WTC11 (cell line): ENCODE data around the gene DDOST. TPM values are rescaled to one million over a fixed set of nuclear protein-coding genes. Genes with fewer than 3 reads are reported as not detected.
A peak's percentile ranks its signal among the peaks of the same experiment; 100 is the strongest.

Experiments used
- ATAC-seq: fragments of 200-7000 bp; cut with Tn5 transposase; 2 replicates; pipeline ENCODE4 v1.10.0; 2021; ENCODE audit warnings: mild to moderate bottlenecking, moderate library complexity
- Bru-seq: library from RNA; stranded (reverse); fragments of 400-500 nt; gene quantifications from one replicate; lab custom pipeline; 2021; lab: Mats Ljungman, UMichigan
- CTCF ChIA-PET: fragments of 300-600 bp; sonication (Branson Sonifier 250); formaldehyde crosslinking; loops from one replicate; lab custom pipeline; 2021; ENCODE audit warnings: antibody characterized with exemption; lab: Charles Lee
- POLR2A ChIA-PET: fragments of 350-600 bp; sonication (Branson Sonifier 250); formaldehyde crosslinking; loops from one replicate; lab custom pipeline; 2021; ENCODE audit warnings: antibody characterized with exemption; lab: Charles Lee
- DNase-seq: peaks from one replicate; pipeline ENCODE4 v3.0.0; 2021; ENCODE audit warnings: low spot score
- H3K27ac Mint-ChIP-seq: 2 replicates; pipeline ENCODE4 v1.8.0; 2021; ENCODE audit warnings: mixed read lengths
- H3K27me3 Mint-ChIP-seq: 2 replicates; pipeline ENCODE4 v1.8.0; 2021; ENCODE audit warnings: low read depth, mild to moderate bottlenecking, moderate library complexity, mixed read lengths
- H3K36me3 Mint-ChIP-seq: 2 replicates; pipeline ENCODE4 v1.8.0; 2021; ENCODE audit warnings: mixed read lengths
- H3K4me1 Mint-ChIP-seq: 2 replicates; pipeline ENCODE4 v1.8.0; 2022; ENCODE audit warnings: mixed read lengths
- H3K4me3 Mint-ChIP-seq: 2 replicates; pipeline ENCODE4 v1.8.0; 2021; ENCODE audit warnings: mild to moderate bottlenecking, moderate library complexity, mixed read lengths
- H3K9me3 Mint-ChIP-seq: 2 replicates; pipeline ENCODE4 v1.8.0; 2021; ENCODE audit warnings: mixed read lengths
- ATF1 ChIP-seq: sonication (generic); formaldehyde crosslinking; IDR thresholded peaks from 2 replicates; pipeline ENCODE4 v1.8.1; 2023; ENCODE audit warnings: mild to moderate bottlenecking, moderate library complexity, missing genetic modification reagents
- CBFB ChIP-seq: sonication (generic); formaldehyde crosslinking; IDR thresholded peaks from 2 replicates; pipeline ENCODE4 v1.8.1; 2022; ENCODE audit warnings: mild to moderate bottlenecking, low read depth, missing genetic modification reagents
- ESRRA ChIP-seq: sonication (generic); formaldehyde crosslinking; IDR thresholded peaks from 2 replicates; pipeline ENCODE4 v1.8.1; 2022; ENCODE audit warnings: mild to moderate bottlenecking, missing genetic modification reagents, borderline replicate concordance
- ETV6 ChIP-seq: sonication (generic); formaldehyde crosslinking; IDR thresholded peaks from 2 replicates; pipeline ENCODE4 v1.8.1; 2022; ENCODE audit warnings: mild to moderate bottlenecking, missing genetic modification reagents
- FOXJ3 ChIP-seq: sonication (generic); formaldehyde crosslinking; IDR thresholded peaks from 2 replicates; pipeline ENCODE4 v1.9.0; 2021; ENCODE audit warnings: missing genetic modification reagents, mild to moderate bottlenecking, borderline replicate concordance
- GABPB1 ChIP-seq: sonication (generic); formaldehyde crosslinking; IDR thresholded peaks from 2 replicates; pipeline ENCODE4 v1.8.1; 2023; ENCODE audit warnings: mild to moderate bottlenecking, missing genetic modification reagents
- KAT7 ChIP-seq: sonication (generic); formaldehyde crosslinking; IDR thresholded peaks from 2 replicates; pipeline ENCODE4 v1.8.1; 2023; ENCODE audit warnings: missing genetic modification reagents, mild to moderate bottlenecking, borderline replicate concordance
- MXD4 ChIP-seq: fragments of 250-450 bp; sonication (Bioruptor Pico); IDR thresholded peaks from 2 replicates; pipeline ENCODE4 v1.8.0; 2021; ENCODE audit warnings: mild to moderate bottlenecking, moderate library complexity, borderline replicate concordance
- MYBL2 ChIP-seq: sonication (generic); formaldehyde crosslinking; IDR thresholded peaks from 2 replicates; pipeline ENCODE4 v1.8.1; 2023; ENCODE audit warnings: mild to moderate bottlenecking, moderate library complexity, missing genetic modification reagents
- NFYB ChIP-seq: sonication (generic); formaldehyde crosslinking; conservative IDR thresholded peaks from 2 replicates; pipeline ENCODE4 v1.8.0; 2022; ENCODE audit warnings: low read depth, missing genetic modification reagents
- NR2C2 ChIP-seq: sonication (generic); formaldehyde crosslinking; IDR thresholded peaks from 2 replicates; pipeline ENCODE4 v1.8.0; 2022; ENCODE audit warnings: mild to moderate bottlenecking, missing genetic modification reagents
- PRDM15 ChIP-seq: sonication (generic); formaldehyde crosslinking; IDR thresholded peaks from 2 replicates; pipeline ENCODE4 v1.8.0; 2022; ENCODE audit warnings: missing genetic modification reagents
- SMAD4 ChIP-seq: sonication (generic); formaldehyde crosslinking; IDR thresholded peaks from 2 replicates; pipeline ENCODE4 v1.8.0; 2022; ENCODE audit warnings: mild to moderate bottlenecking, missing genetic modification reagents
- TEAD1 ChIP-seq: sonication (generic); formaldehyde crosslinking; IDR thresholded peaks from 2 replicates; pipeline ENCODE4 v1.8.0; 2022; ENCODE audit warnings: mild to moderate bottlenecking, missing genetic modification reagents
- USF1 ChIP-seq: sonication (generic); formaldehyde crosslinking; IDR thresholded peaks from 2 replicates; pipeline ENCODE4 v1.8.0; 2022; ENCODE audit warnings: mild to moderate bottlenecking, missing genetic modification reagents
- ZBTB21 ChIP-seq: sonication (generic); formaldehyde crosslinking; IDR thresholded peaks from 2 replicates; pipeline ENCODE4 v1.8.1; 2023; ENCODE audit warnings: mild to moderate bottlenecking, missing genetic modification reagents, borderline replicate concordance
- ZNF138 ChIP-seq: sonication (generic); formaldehyde crosslinking; conservative IDR thresholded peaks from 2 replicates; pipeline ENCODE4 v1.8.1; 2022; ENCODE audit warnings: mild to moderate bottlenecking, moderate library complexity, missing genetic modification reagents
- ZNF263 ChIP-seq: sonication (generic); formaldehyde crosslinking; IDR thresholded peaks from 2 replicates; pipeline ENCODE4 v1.8.1; 2022; ENCODE audit warnings: low read depth, mild to moderate bottlenecking, moderate library complexity, missing genetic modification reagents
- ZNF281 ChIP-seq: sonication (generic); formaldehyde crosslinking; IDR thresholded peaks from 2 replicates; pipeline ENCODE4 v1.8.0; 2023; ENCODE audit warnings: mild to moderate bottlenecking, missing genetic modification reagents
- ZNF396 ChIP-seq: fragments of 250-450 bp; sonication (Bioruptor Pico); IDR thresholded peaks from 2 replicates; pipeline ENCODE4 v1.8.0; 2021; ENCODE audit warnings: mild to moderate bottlenecking, moderate library complexity, borderline replicate concordance
- long read RNA-seq, 3 experiments: library from RNA in 1 of 3; library from capped mRNA in 1 of 3; library from polyadenylated mRNA in 1 of 3; unstranded in 2 of 3; stranded (forward) in 1 of 3; transcript quantifications; one replicate each; pipeline ENCODE4 v2.0.0, GENCODE V29; 2021
- total RNA-seq: library from RNA; stranded (reverse); gene quantifications from 3 replicates; pipeline ENCODE4 v1.2.3, GENCODE V29; 2021
- TF ChIP-seq, protein P1 (sequence below): fragments of 250-450 bp; sonication (Bioruptor Pico); IDR thresholded peaks from 2 replicates; pipeline ENCODE4 v1.9.0; 2021; ENCODE audit warnings: mild to moderate bottlenecking
- TF ChIP-seq, protein P2 (sequence below): sonication (generic); formaldehyde crosslinking; IDR thresholded peaks from 2 replicates; pipeline ENCODE4 v1.8.1; 2023; ENCODE audit warnings: mild to moderate bottlenecking, moderate library complexity, missing genetic modification reagents
- TF ChIP-seq, protein P3 (sequence below): sonication (generic); formaldehyde crosslinking; IDR thresholded peaks from 2 replicates; pipeline ENCODE4 v1.8.1; 2023; ENCODE audit warnings: mild to moderate bottlenecking, missing genetic modification reagents, moderate library complexity

DDOST gene
- total RNA-seq (299 to 306 TPM (median 300 TPM) in 3 replicates), Bru-seq, nascent RNA (percentile 95 among the genes with signal in this experiment)
- long read RNA-seq, experiment 1, transcript DDOST-202 (11 exons, 2,126 nt) = major isoform, 1,583 of 1,668 reads
- long read RNA-seq, experiment 1, partial matches to known transcripts = 34 of 1,668 reads
- long read RNA-seq, experiment 1, other reads (novel, unspliced or antisense) = 50 of 1,668 reads
- long read RNA-seq, experiment 2, transcript DDOST-202 (11 exons, 2,126 nt) = major isoform, 262 of 411 reads
- long read RNA-seq, experiment 2, partial matches to known transcripts = 72 of 411 reads
- long read RNA-seq, experiment 2, other reads (novel, unspliced or antisense) = 77 of 411 reads
- long read RNA-seq, experiment 3, transcript DDOST-202 (11 exons, 2,126 nt) = major isoform, 724 of 795 reads
- long read RNA-seq, experiment 3, partial matches to known transcripts = 12 of 795 reads
- long read RNA-seq, experiment 3, other reads (novel, unspliced or antisense) = 58 of 795 reads

GRCh38 chr1:20661207-20662109 is at the start of gene DDOST:
Gene DDOST, minus strand, starts transcription at chr1:20661369. Its CDS starts 19 bp downstream, at chr1:20661350.
- CTCF ChIA-PET = interaction anchor here (0.6 to 2.5 kb wide), 19 partner anchors 14 to 534 kb away, joined by 3 to 25 read pairs (median 4); partner anchors contain the start of genes FAM43B, HP1BP3, KIF17 and MUL1
- DNase-seq = peak; percentile 96
- peaks cover 22% of the 10 kb centered on the region for H3K4me1 Mint-ChIP-seq
- peak within 1 kb of the TSS; percentile 99 for H3K4me3 Mint-ChIP-seq
- H3K36me3 Mint-ChIP-seq = peaks cover 23% of the 10 kb centered on the region
- H3K27me3 Mint-ChIP-seq = no peaks in the 10 kb centered on the region
- POLR2A ChIA-PET = interaction anchor here (0.5 to 1.3 kb wide), 5 partner anchors 27 to 128 kb away, joined by 3 to 5 read pairs (median 4); partner anchors contain the start of genes FAM43B and HP1BP3
- no peaks in the 10 kb centered on the region for H3K9me3 Mint-ChIP-seq
- H3K27ac Mint-ChIP-seq = peak within 1 kb of the TSS; percentile 98
- peak; percentile 98 for ATAC-seq
- no peak for TF ChIP-seq ZNF281
- peak; percentile 70 for TF ChIP-seq ETV6 (CRISPR knock-in tag)
- no peak for TF ChIP-seq KAT7
- TF ChIP-seq CBFB = peak; percentile 32; the same call in 1 of the 2 replicates
- TF ChIP-seq ATF1 (CRISPR knock-in tag) = no peak
- TF ChIP-seq, protein P1, sequence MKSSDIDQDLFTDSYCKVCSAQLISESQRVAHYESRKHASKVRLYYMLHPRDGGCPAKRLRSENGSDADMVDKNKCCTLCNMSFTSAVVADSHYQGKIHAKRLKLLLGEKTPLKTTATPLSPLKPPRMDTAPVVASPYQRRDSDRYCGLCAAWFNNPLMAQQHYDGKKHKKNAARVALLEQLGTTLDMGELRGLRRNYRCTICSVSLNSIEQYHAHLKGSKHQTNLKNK (CRISPR knock-in tag) = no peak
- TF ChIP-seq PRDM15 (CRISPR knock-in tag) = 0 out of 2 replicates have a peak, but pooled peaks have one; percentile 27
- TF ChIP-seq USF1 (CRISPR knock-in tag) = no peak
- peak; percentile 83 for TF ChIP-seq GABPB1 (CRISPR knock-in tag)
- TF ChIP-seq, protein P2, sequence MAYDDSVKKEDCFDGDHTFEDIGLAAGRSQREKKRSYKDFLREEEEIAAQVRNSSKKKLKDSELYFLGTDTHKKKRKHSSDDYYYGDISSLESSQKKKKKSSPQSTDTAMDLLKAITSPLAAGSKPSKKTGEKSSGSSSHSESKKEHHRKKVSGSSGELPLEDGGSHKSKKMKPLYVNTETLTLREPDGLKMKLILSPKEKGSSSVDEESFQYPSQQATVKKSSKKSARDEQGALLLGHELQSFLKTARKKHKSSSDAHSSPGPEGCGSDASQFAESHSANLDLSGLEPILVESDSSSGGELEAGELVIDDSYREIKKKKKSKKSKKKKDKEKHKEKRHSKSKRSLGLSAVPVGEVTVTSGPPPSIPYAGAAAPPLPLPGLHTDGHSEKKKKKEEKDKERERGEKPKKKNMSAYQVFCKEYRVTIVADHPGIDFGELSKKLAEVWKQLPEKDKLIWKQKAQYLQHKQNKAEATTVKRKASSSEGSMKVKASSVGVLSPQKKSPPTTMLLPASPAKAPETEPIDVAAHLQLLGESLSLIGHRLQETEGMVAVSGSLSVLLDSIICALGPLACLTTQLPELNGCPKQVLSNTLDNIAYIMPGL = peak; percentile 78; the same call in 1 of the 2 replicates
- no peak; the same call in 1 of the 2 replicates for TF ChIP-seq ESRRA (CRISPR knock-in tag)
- TF ChIP-seq, protein P3, sequence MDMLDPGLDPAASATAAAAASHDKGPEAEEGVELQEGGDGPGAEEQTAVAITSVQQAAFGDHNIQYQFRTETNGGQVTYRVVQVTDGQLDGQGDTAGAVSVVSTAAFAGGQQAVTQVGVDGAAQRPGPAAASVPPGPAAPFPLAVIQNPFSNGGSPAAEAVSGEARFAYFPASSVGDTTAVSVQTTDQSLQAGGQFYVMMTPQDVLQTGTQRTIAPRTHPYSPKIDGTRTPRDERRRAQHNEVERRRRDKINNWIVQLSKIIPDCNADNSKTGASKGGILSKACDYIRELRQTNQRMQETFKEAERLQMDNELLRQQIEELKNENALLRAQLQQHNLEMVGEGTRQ = peak; percentile 49
- TF ChIP-seq MXD4 (CRISPR knock-in tag) = no peak
- TF ChIP-seq SMAD4 = no peak
- peak; percentile 92 for TF ChIP-seq NR2C2 (CRISPR knock-in tag)
- peak; percentile 88 for TF ChIP-seq NFYB (CRISPR knock-in tag)
- no peak for TF ChIP-seq ZNF138
- no peak for TF ChIP-seq TEAD1 (CRISPR knock-in tag)
- peak; percentile 49; the same call in 1 of the 2 replicates for TF ChIP-seq ZNF263
- no peak for TF ChIP-seq FOXJ3 (CRISPR knock-in tag)
- TF ChIP-seq ZNF396 (CRISPR knock-in tag) = no peak
- TF ChIP-seq ZBTB21 (CRISPR knock-in tag) = peak; percentile 45; the same call in 1 of the 2 replicates
- no peak; the same call in 1 of the 2 replicates for TF ChIP-seq MYBL2 (CRISPR knock-in tag)
